D721Med (cell line): ENCODE measurements around the gene SLC2A10.
A peak's percentile ranks its signal among the peaks of the same experiment; 100 is the strongest.

Experiments used
- DNase-seq: peaks from one replicate; pipeline ENCODE4 v3.0.0; 2011; ENCODE audit warnings: low spot score; ENCODE audit not compliant: insufficient read length
- FAIRE-seq: peaks from 2 replicates; lab custom pipeline; 2011; peaks lifted over from hg19 to GRCh38; lab: Jason Lieb, UNC
- CTCF ChIP-seq: IDR thresholded peaks from 2 replicates; pipeline ENCODE4 v1.5.1; 2012; ENCODE audit warnings: mild to moderate bottlenecking, control low read depth; ENCODE audit not compliant: insufficient read depth; ENCODE audit errors: missing control alignments

The SLC2A10 gene

GRCh38 chr20:46757754-46758678 is 48.6 kb downstream of the SLC2A10 start:
- TF ChIP-seq CTCF: peak; percentile 96

DNA sequence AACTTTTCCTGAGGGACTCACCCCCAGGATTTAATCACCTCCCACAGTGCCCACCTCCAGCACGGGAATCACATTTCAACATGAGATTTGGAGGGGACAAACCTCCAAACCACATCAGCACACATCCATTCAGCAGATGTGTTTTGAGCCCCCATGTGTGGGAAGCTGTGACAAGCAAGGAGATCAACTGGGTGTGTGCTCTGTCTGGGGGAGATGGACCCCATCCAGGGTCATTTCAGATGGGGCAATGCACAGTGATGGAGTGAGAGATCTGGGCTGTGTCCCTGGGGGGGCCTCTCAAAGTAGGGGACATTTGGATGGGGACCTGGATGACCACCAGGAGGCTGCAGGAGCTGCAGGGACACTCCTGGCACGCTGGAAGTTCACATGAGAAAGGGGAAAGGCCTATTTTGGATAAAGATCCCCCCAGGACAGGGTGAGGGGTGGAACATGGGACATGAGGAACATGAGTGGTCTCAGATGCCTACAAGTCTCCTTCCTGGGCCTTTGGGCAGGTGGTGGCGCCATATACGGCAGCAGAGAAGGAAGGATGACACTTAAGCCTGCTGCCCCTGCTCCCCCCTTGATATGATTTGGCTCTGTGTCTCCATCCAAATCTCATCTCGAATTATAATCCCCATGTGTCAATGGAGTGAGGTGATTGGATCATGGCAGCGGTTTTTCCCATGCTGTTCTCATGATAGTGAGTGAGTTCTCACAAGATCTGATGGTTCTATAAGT is 49.6 kb downstream of the SLC2A10 start:
- DNase-seq (no peak), FAIRE-seq (peak; percentile 77)
- peak; percentile 68 for TF ChIP-seq CTCF

More at GRCh38 chr20:46757754-46758678, 48.6 kb downstream of the SLC2A10 start:
- no peak for FAIRE-seq
- DNase-seq: peak; percentile 36

GRCh38 chr20:46761566-46761965 is 52.1 kb downstream of the SLC2A10 start:
- TF ChIP-seq CTCF: peak; percentile 13
- no peak for FAIRE-seq
- no peak for DNase-seq

GRCh38 chr20:46764068-46764467 is 54.6 kb downstream of the SLC2A10 start:
- no peak for FAIRE-seq
- no peak for TF ChIP-seq CTCF
- no peak for DNase-seq

- DNase-seq: no peak
- FAIRE-seq: no peak
- no peak for TF ChIP-seq CTCF
These were observed 56.2 kb downstream of the SLC2A10 start for GRCh38 chr20:46765506-46766120.

GRCh38 chr20:46767127-46767761 is 57.8 kb downstream of the SLC2A10 start:
- peak; percentile 73 for TF ChIP-seq CTCF
- DNase-seq (peak; percentile 53), FAIRE-seq (peak; percentile 64)
